SK-N-SH (cell line): ENCODE results near the gene SLC24A3.

Experiments
- CTCF ChIP-seq: fragments of 200-600 bp; sonication (generic); IDR thresholded peaks from 2 replicates; pipeline ENCODE4 v1.6.1; 2017; ENCODE audit warnings: antibody characterized with exemption, mild to moderate bottlenecking, moderate library complexity
- ELF1 ChIP-seq: IDR thresholded peaks from 2 replicates; pipeline ENCODE4 v1.4.0; 2012
- EZH2phosphoT487 ChIP-seq: fragments of 200-600 bp; sonication (generic); IDR thresholded peaks from 2 replicates; pipeline ENCODE4 v1.6.1; 2017; ENCODE audit warnings: low read depth, mixed run types, mild to moderate bottlenecking, antibody characterized with exemption, moderate library complexity, borderline replicate concordance
- NRF1 ChIP-seq: IDR thresholded peaks from 2 replicates; pipeline ENCODE4 v1.6.1; 2012; ENCODE audit warnings: low read depth, mild to moderate bottlenecking, low read length
- POLR2AphosphoS5 ChIP-seq: IDR thresholded peaks from 2 replicates; pipeline ENCODE4 v1.6.1; 2012; ENCODE audit warnings: low read depth, low read length
- REST ChIP-seq: IDR thresholded peaks from 2 replicates; pipeline ENCODE4 v1.6.1; 2012; ENCODE audit warnings: mild to moderate bottlenecking, low read depth, low read length, moderate library complexity
- RFX5 ChIP-seq: IDR thresholded peaks from 2 replicates; pipeline ENCODE4 v1.6.1; 2012; ENCODE audit warnings: mild to moderate bottlenecking, improper control_type of control experiment, low read length
- TAF1 ChIP-seq: IDR thresholded peaks from 2 replicates; pipeline ENCODE4 v1.6.1; 2012; ENCODE audit warnings: low read depth, mild to moderate bottlenecking, low read length, moderate library complexity, borderline replicate concordance
- USF2 ChIP-seq: fragments of 150-350 bp; IDR thresholded peaks from 2 replicates; pipeline ENCODE4 v1.6.1; 2017; ENCODE audit warnings: antibody characterized with exemption, low read length, low read depth, borderline replicate concordance
- ZBTB33 ChIP-seq: IDR thresholded peaks from 2 replicates; pipeline ENCODE4 v1.4.0; 2012; ENCODE audit warnings: low read depth, borderline replicate concordance

GRCh38 chr20:19275630-19276071 is 63.2 kb downstream of the SLC24A3 start:
- TF ChIP-seq EZH2phosphoT487 (no peak), CTCF (no peak), ELF1 (no peak), USF2 (no peak), POLR2AphosphoS5 (no peak), TAF1 (no peak), REST (no peak), RFX5 (no peak), ZBTB33 (no peak), NRF1 (no peak)
